HUDEP-2 (cell line): ENCODE results near the gene NT5C2.
"Not testable (repeated sequence)": the region's sequence is repeated elsewhere in the genome, so short reads cannot be mapped to it uniquely, and the experiment has no call there.

ENCODE experiments used
- DNase-seq, 76 experiments: peaks; one replicate each; lab custom pipeline; 2025; ENCODE audit not compliant: unreplicated experiment in 76 of 76; lab: John Stamatoyannopoulos, UW

Gene NT5C2

GRCh38 chr10:103067099-103067477 is 126.0 kb downstream of the NT5C2 start:
- not testable (repeated sequence) for DNase-seq

DNA sequence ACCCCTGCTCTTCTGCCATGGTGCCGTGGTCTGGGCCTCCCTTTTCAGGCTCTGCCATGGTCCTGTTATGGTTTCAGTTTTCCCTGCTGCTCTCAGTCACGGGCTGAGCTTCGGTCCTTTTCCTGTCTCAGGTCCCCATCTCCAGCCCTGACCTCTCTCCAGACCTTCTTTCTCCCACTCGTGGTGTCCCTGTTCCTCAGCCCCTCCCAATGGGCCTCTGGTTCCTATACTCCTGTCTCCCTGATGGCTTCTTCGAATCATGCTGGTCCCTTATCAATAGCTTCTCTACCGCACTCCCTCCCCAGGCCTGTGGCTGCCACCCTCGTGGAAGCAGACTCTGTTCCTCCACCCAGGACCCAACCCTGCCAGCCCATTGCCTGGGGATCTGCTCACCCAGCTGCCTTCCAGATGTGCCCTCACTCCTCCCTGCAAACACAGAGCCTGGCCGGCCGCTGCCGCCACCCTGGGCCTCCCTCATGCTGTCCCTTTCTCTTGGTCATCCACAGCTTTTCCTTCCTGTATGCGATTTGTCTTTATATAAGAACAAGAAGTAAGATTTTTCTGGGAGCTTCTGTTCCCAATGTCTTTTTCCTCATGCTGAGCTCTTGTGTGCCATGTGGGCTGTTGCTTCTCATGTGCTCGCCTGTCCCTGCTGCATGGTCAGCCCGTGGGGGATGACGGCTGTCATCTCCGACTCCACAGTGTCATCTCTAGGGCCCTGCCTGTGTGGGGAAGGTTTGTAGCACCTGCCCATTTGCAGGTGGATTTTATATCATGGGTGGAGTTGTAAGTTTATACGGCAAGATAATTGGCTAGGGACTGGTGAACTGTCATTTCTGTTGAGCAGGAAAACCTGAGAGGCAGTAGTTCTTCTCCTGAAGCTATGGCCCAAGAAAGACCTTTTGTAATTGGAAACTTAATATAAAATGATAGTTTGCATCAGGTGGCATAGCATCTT is 126.7 kb downstream of the NT5C2 start:
- no peak for DNase-seq

GRCh38 chr10:103064956-103065355 is 128.1 kb downstream of the NT5C2 start:
- no peak for DNase-seq

GRCh38 chr10:103062854-103063590 is 130.1 kb downstream of the NT5C2 start:
- peak in 15 of 76 experiments; percentile 2 to 29 (median 12) for DNase-seq

DNA sequence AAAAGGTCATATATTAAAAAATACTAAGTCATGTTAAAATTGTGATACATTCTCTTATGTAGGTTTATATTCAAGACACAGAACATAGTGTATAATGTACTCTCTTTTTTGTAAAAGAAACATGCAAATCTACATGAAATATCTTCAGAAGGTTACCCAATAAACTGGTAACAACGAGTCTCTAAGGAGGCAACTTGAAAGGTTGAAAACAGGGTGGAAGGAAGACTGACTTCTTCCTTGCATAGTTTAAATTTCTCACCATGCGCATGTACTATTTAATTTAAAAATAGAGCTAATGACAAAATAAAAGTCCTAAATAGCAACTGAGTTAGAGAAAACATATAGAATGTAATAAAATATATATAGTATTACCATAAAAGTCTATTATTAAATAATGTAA is 132.5 kb downstream of the NT5C2 start:
- DNase-seq = no peak

- DNase-seq = no peak
Observed at GRCh38 chr10:103058034-103058433, 135.0 kb downstream of the NT5C2 start.

- no peak for DNase-seq
Observed at GRCh38 chr10:103055105-103055504, 138.0 kb downstream of the NT5C2 start.

DNA sequence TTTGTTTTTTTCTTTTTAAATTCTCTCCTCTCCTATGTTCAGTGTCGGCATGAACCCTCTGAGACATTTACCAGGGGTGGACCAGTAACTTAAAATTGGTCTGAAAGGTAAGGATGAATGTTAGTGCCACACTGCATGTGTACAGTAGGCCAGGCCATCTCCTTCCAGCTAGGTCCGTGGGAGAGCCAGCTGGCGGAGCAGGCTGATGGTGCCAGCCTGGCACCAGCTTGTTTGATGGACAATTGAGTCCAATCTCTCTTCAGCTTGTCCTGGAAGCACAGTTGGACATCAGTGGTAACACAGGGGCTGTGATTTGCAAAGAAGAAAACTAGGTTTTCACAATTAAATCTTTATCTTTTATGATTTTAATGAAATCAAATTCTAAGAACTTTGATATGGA is 138.5 kb downstream of the NT5C2 start:
- DNase-seq = no peak

GRCh38 chr10:103053659-103054581 is 139.2 kb downstream of the NT5C2 start:
- peak in 67 of 76 experiments; percentile 6 to 69 (median 39) for DNase-seq

DNA sequence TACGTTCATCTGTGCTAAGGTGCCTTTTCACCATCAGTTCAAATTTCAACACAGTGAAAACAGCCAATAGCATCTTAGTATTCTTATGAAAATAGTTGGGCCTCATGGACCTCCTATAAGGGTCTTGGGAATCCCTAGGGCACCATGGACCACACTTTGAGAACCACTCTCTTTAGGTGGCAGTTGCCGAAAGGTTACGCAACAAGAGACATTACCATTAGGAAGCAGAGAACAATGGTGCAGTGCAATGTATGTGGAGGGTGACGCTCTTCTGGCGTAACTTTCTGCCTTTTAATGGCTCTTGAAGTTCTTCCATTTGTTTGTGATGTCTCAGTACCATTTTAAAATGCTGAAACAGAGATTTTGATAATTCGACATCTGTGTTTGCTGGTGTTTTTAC is 143.8 kb downstream of the NT5C2 start:
- no peak for DNase-seq

- DNase-seq = no peak
Observed at GRCh38 chr10:103047381-103047780, 145.7 kb downstream of the NT5C2 start.

GRCh38 chr10:103045961-103046360 is 147.1 kb downstream of the NT5C2 start:
- no peak for DNase-seq

- no peak for DNase-seq
Observed at GRCh38 chr10:103044942-103045489, 148.1 kb downstream of the NT5C2 start.

DNA sequence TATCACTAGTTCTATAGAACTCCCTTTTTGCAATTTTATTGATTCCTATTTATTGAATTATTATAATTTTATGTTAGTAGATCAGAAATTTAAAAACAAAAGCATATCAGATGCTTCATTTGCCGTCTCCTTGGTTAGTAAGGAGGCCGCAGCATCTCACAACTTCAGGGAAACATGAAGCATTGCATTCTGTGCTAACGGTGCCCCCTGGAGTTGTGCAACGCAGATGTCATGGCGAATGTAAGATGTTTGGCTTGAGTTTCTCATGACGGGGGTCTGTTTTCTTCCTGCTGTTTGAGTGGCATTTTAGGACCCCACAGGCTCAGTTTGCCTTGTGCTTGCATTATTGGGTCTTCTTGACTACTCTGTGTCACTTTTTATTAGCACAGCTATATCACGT is 150.2 kb downstream of the NT5C2 start:
- no peak for DNase-seq

DNA sequence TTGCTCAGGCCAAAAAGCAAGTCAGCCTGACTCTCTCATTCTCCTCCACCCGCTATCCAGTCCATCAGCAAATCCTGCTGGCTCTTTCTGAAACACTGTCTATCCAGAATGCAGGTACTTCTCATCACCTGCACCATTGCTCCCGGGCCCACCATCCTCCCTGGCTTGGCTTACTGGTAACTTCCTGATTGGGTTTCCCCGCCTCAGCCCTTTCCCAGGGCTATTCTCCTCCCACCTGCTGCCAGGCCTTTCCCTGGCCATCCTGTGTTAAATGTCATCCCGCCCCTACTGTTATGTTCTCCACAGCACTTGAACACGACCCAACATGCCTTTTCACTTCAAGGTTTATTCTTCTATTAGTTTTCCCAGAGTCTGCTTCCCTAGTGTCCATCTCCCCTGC is 150.9 kb downstream of the NT5C2 start:
- DNase-seq = no peak

- DNase-seq = no peak
Observed at GRCh38 chr10:103041391-103041790, 151.7 kb downstream of the NT5C2 start.

- DNase-seq = peak in 31 of 76 experiments; percentile 2 to 52 (median 27)
Observed at GRCh38 chr10:103040418-103040817, 152.7 kb downstream of the NT5C2 start.

DNA sequence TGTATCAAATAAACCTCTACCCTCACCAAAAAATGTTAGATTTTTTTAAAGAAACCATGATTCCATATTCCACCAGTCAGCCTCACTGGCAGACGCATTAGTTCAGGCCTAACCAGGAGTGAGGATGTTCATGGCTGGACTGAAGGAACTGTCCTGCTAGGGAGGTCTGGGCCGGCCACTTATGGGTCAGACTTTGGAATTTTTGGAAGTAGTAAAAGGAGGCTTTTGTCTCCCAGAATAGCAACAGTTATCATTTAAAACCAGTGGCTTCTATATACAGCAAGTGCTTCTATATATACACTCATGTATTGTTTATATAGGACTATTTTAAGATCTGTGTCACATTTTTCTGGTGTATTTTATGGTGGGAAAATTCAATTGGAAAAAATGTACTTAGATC is 154.5 kb downstream of the NT5C2 start:
- DNase-seq = no peak
